ENCODE measurements around the gene SPEG.

Gene SPEG

GRCh38 chr2:219398721-219399363 is 35.8 kb upstream of the SPEG start:
- H3K36me3 ChIP-seq, result no peaks in the 10 kb centered on the region
- H3K4me1 ChIP-seq, result peaks cover 24% of the 10 kb centered on the region
- no peak for DNase-seq
- no peaks in the 10 kb centered on the region for H3K27me3 ChIP-seq
- H3K4me3 ChIP-seq (ENCODE audit: low read depth, low read length), result no peak overlapping the region
- TF ChIP-seq CTCF (IDR thresholded peaks at IDR 0.05; ENCODE audit: low read depth, low read length), result no peak
- no peaks in the 10 kb centered on the region for H3K9me3 ChIP-seq

GRCh38 chr2:219399716-219400478 is 34.7 kb upstream of the SPEG start:
- no peak for DNase-seq
- Histone ChIP-seq H3K9me3 (no peaks in the 10 kb centered on the region), H3K27me3 (no peaks in the 10 kb centered on the region), H3K4me1 (peaks cover 24% of the 10 kb centered on the region), H3K36me3 (no peaks in the 10 kb centered on the region), H3K4me3 (ENCODE audit: low read depth, low read length) (no peak overlapping the region)
- TF ChIP-seq CTCF (IDR thresholded peaks at IDR 0.05; ENCODE audit: low read depth, low read length), result no peak

GRCh38 chr2:219400562-219400961 is 34.1 kb upstream of the SPEG start:
- Histone ChIP-seq H3K36me3 (no peaks in the 10 kb centered on the region), H3K4me3 (ENCODE audit: low read depth, low read length) (no peak overlapping the region), H3K4me1 (peaks cover 24% of the 10 kb centered on the region), H3K9me3 (no peaks in the 10 kb centered on the region), H3K27me3 (no peaks in the 10 kb centered on the region)
- TF ChIP-seq CTCF (IDR thresholded peaks at IDR 0.05; ENCODE audit: low read depth, low read length), result no peak
- DNase-seq, result peak; percentile 66

- Histone ChIP-seq H3K4me1 (peaks cover 24% of the 10 kb centered on the region), H3K9me3 (no peaks in the 10 kb centered on the region), H3K4me3 (ENCODE audit: low read depth, low read length) (no peak overlapping the region), H3K36me3 (no peaks in the 10 kb centered on the region), H3K27me3 (no peaks in the 10 kb centered on the region)
- TF ChIP-seq CTCF (IDR thresholded peaks at IDR 0.05; ENCODE audit: low read depth, low read length), result no peak
- DNase-seq, result no peak
Observed at GRCh38 chr2:219401606-219402005, 33.0 kb upstream of the SPEG start.

- Histone ChIP-seq H3K36me3 (no peaks in the 10 kb centered on the region), H3K9me3 (no peaks in the 10 kb centered on the region), H3K4me1 (peaks cover 24% of the 10 kb centered on the region), H3K27me3 (no peaks in the 10 kb centered on the region), H3K4me3 (ENCODE audit: low read depth, low read length) (no peak overlapping the region)
- peak; percentile 98 for TF ChIP-seq CTCF (IDR thresholded peaks at IDR 0.05; ENCODE audit: low read depth, low read length)
- peak; percentile 78 for DNase-seq
Observed at GRCh38 chr2:219402665-219403515, 31.8 kb upstream of the SPEG start.

Data from BE2C (cell line).